Measurements from ENCODE around the gene LRRC66.

DNA sequence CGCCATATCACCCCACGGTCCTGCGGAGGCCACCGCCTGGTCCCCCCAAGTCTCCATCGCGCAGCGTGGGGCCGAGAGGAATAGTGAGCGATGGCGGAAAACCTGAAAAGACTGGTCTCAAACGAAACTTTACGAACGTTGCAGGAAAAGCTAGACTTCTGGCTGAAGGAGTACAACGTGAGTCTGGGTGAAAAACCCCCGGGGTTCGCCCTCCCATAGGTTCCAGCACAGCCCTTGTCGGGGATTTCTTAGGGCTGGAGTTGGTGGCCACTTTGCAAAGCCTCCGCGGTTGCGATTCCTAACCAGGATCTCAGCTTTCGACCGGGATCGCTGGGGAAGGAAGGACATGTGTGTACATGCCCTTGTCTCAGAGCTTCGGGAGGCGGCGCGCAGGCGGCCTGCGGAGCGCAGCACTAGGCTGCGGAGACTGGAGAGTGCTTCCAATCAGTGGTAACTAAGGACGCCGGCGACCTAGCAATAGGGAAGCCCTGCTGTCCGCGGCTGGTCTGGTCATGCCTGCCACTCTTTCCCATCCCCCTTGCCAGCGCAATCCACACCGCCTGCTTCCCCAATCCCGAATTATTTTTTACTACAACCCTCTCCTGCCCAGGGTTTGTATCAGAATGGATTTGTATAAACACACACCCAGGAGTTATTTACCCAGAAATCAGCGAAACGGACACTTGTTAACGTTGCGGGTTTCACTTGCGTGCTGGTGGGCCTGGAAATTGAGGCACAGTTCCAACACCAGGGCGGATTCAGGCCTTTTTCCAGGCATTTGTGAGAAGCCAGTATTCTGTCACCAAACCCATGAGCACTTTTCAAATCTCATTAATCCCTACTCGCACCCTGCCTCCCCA is 31.7 kb upstream of the LRRC66 start:
- TF ChIP-seq CTCF (IDR thresholded peaks at IDR 0.05; ENCODE audit: insufficient read depth, low read length, poor library complexity, severe bottlenecking) (no peak), EZH2phosphoT487 (conservative IDR thresholded peaks at IDR 0.05; ENCODE audit: low read length) (0 out of 2 replicates have a peak, but pooled peaks have one; percentile 42)

Measured in SU-DHL-6 (cell line).